NOMO-1 treated with DMSO at 0.1 percent for 48 hours (cell line): ENCODE results near the gene OR1J1.

Experiments
- DNase-seq: peaks from one replicate; lab custom pipeline; 2025; ENCODE audit not compliant: unreplicated experiment; lab: John Stamatoyannopoulos, UW

OR1J1 gene

GRCh38 chr9:122446819-122447484 lies 30.8 kb downstream of the OR1J1 start:
- DNase-seq = no peak

- DNase-seq = no peak
Observed at GRCh38 chr9:122445155-122445749, 32.5 kb downstream of the OR1J1 start.

GRCh38 chr9:122444041-122444733 lies 33.5 kb downstream of the OR1J1 start:
- no peak for DNase-seq

- DNase-seq = no peak
Observed at GRCh38 chr9:122442568-122442967, 35.2 kb downstream of the OR1J1 start.
